ENCODE measurements around the gene DUSP12. TPM values are rescaled to one million over a fixed set of nuclear protein-coding genes. Genes with fewer than 3 reads are reported as not detected.
A peak's percentile ranks its signal among the peaks of the same experiment; 100 is the strongest.

Gene DUSP12
- total RNA-seq, 1 experiment from 2014 or later, result 31.6 TPM

GRCh38 chr1:161784968-161785367 lies 35.4 kb downstream of the DUSP12 start:
- CTCF ChIA-PET, result no interaction called here
- H3K36me3 ChIP-seq (ENCODE audit: control insufficient read depth in 1 of 2, insufficient read depth in 2 of 2, low read length in 2 of 2), result peaks cover 0 to 10% of the 10 kb centered on the region in 2 experiments; a peak in 2 of 4 replicates

GRCh38 chr1:161787355-161787754 lies 37.8 kb downstream of the DUSP12 start:
- Histone ChIP-seq H3K9ac (ENCODE audit: low read length) (no peak overlapping the region), H4K20me1 (ENCODE audit: insufficient read depth) (no peaks in the 10 kb centered on the region), H3K4me3 (replicated peaks in 1 of 2; ENCODE audit: low read depth in 1 of 2, low read length in 2 of 2) (no peak overlapping the region), H3K79me2 (ENCODE audit: insufficient read depth, low read length) (peaks cover 5% of the 10 kb centered on the region; the same call in 1 of the 2 replicates), H2AFZ (ENCODE audit: low read depth, low read length, poor library complexity, severe bottlenecking) (no peak overlapping the region), H3K27ac (ENCODE audit: low read depth, low read length) (no peak overlapping the region), H3K4me1 (ENCODE audit: control insufficient read depth in 1 of 2, insufficient read depth in 2 of 2, low read length in 2 of 2) (no peaks in the 10 kb centered on the region), H3K9me3 (ENCODE audit: control insufficient read depth in 1 of 2, insufficient read depth in 1 of 2, low read depth in 1 of 2, low read length in 2 of 2) (no peaks in the 10 kb centered on the region), H3K27me3 (ENCODE audit: insufficient read depth, low read length) (no peaks in the 10 kb centered on the region), H3K4me2 (ENCODE audit: low read length) (no peak overlapping the region), H3K36me3 (ENCODE audit: control insufficient read depth in 1 of 2, insufficient read depth in 2 of 2, low read length in 2 of 2) (peaks cover 0 to 10% of the 10 kb centered on the region in 2 experiments; a peak in 2 of 4 replicates), H3K9me2 (ENCODE audit: insufficient read depth) (no peaks in the 10 kb centered on the region)
- no TSS peak for BruUV-seq (replicated peaks)
- ATAC-seq (no peak), DNase-seq (ENCODE audit: low read depth, low spot score) (no peak)
- POLR2A ChIA-PET, result no interaction called here
- intact Hi-C loops (cut with micrococcal nuclease), result no loop called here
- RAD21 ChIA-PET (ENCODE audit: low non-redundant PET in 1 of 2, low total read pairs in 2 of 2, uncharacterized antibody in 2 of 2, unreplicated experiment in 2 of 2), result no interaction called here
- CTCF ChIA-PET, result no interaction called here
- TF ChIP-seq CTCF (IDR thresholded peaks at IDR 0.05 in 2 of 3, conservative IDR thresholded peaks at IDR 0.05 in 1 of 3; ENCODE audit: borderline replicate concordance in 1 of 3, insufficient read depth in 1 of 3, low read depth in 2 of 3, low read length in 2 of 3) (peak in 2 of 3 experiments; percentile 15 to 34; a peak in 5 of 6 replicates), EGR1 (IDR thresholded peaks at IDR 0.05; ENCODE audit: low read depth) (no peak)

More at GRCh38 chr1:161784968-161785367, 35.4 kb downstream of the DUSP12 start:
- Histone ChIP-seq H2AFZ (ENCODE audit: low read depth, low read length, poor library complexity, severe bottlenecking) (no peak overlapping the region), H3K27me3 (ENCODE audit: insufficient read depth, low read length) (no peaks in the 10 kb centered on the region), H3K9ac (ENCODE audit: low read length) (no peak overlapping the region), H4K20me1 (ENCODE audit: insufficient read depth) (no peaks in the 10 kb centered on the region), H3K9me2 (ENCODE audit: insufficient read depth) (no peaks in the 10 kb centered on the region), H3K4me2 (ENCODE audit: low read length) (no peak overlapping the region), H3K4me3 (replicated peaks in 1 of 2; ENCODE audit: low read depth in 1 of 2, low read length in 2 of 2) (no peak overlapping the region), H3K4me1 (ENCODE audit: control insufficient read depth in 1 of 2, insufficient read depth in 2 of 2, low read length in 2 of 2) (no peaks in the 10 kb centered on the region), H3K79me2 (ENCODE audit: insufficient read depth, low read length) (peaks cover 5% of the 10 kb centered on the region; the same call in 1 of the 2 replicates), H3K9me3 (ENCODE audit: control insufficient read depth in 1 of 2, insufficient read depth in 1 of 2, low read depth in 1 of 2, low read length in 2 of 2) (no peaks in the 10 kb centered on the region), H3K27ac (ENCODE audit: low read depth, low read length) (no peak overlapping the region)
- POLR2A ChIA-PET, result no interaction called here
- no peak for TF ChIP-seq SP1 (IDR thresholded peaks at IDR 0.05; ENCODE audit: low read depth)
- no peak for TF ChIP-seq SIN3A (IDR thresholded peaks at IDR 0.05; ENCODE audit: low read depth)
- no peak for TF ChIP-seq RAD21 (IDR thresholded peaks at IDR 0.05; ENCODE audit: low read depth)
- TF ChIP-seq ZNF274 (IDR thresholded peaks at IDR 0.05; ENCODE audit: low read depth, low read length), result no peak
- no peak for TF ChIP-seq JUND (IDR thresholded peaks at IDR 0.05)
- no peak for TF ChIP-seq CTCF (IDR thresholded peaks at IDR 0.05 in 2 of 3, conservative IDR thresholded peaks at IDR 0.05 in 1 of 3; ENCODE audit: borderline replicate concordance in 1 of 3, insufficient read depth in 1 of 3, low read depth in 2 of 3, low read length in 2 of 3)
- ATAC-seq (no peak), DNase-seq (ENCODE audit: low read depth, low spot score) (no peak)
- RAD21 ChIA-PET (ENCODE audit: low non-redundant PET in 1 of 2, low total read pairs in 2 of 2, uncharacterized antibody in 2 of 2, unreplicated experiment in 2 of 2), result no interaction called here
- no TSS peak for BruUV-seq (replicated peaks)
- intact Hi-C loops (cut with micrococcal nuclease), result loop anchor here (1.0 kb wide), 1 partner anchor 13 kb away; no protein-coding TSS in a partner anchor

All from HCT116 (cell line).